GM18870 (cell line): ENCODE measurements around the gene SLFN12L.
"Not testable (repeated sequence)": the region's sequence is repeated elsewhere in the genome, so short reads cannot be mapped to it uniquely, and the experiment has no call there.

Experiments
- ATAC-seq: cut with Tn5 transposase; IDR thresholded peaks from one replicate; pipeline ENCODE4 v1.9.1; 2021; ENCODE audit warnings: moderate library complexity; ENCODE audit not compliant: unreplicated experiment

Gene SLFN12L

DNA sequence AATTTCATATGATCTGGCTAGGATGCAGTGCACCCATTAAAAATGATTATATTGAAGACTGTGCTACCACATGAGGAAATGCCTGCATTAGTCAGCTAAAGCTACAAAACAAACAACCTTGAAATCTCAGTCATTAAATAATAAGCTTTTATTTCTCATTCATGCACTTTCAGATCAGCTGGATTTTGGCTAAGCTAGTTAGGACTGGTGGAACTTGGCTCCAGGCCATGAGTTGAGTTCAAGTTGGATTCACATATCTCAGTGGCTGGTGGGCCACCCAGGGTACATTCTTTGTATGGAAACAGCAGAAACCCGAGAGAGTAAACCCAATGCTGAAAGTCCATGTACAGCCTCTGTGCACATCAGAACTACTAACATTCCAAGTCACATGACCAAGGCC is 6.4 kb upstream of the SLFN12L start:
- no peak for ATAC-seq

DNA sequence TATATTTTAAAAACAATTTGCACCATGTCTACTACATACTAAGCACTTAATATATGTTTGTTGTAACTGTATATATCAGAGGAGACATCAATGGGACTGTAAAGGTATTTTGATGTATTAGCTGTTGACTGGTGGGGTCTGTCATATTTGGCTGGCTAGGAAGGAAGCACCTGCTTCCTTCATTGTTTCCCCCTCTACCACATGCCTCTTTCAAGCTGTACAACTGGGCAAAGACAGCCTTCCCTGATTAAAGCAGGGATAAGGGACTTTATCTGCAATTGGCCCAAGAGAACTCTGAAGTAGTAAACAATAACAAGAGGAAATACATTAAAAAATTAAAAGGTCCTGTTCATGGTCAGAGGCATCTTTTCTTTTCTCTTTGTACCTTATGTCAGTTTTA is 5.5 kb upstream of the SLFN12L start:
- no peak for ATAC-seq

GRCh38 chr17:35541434-35541833 is 4.0 kb upstream of the SLFN12L start:
- ATAC-seq, result no peak

- ATAC-seq, result no peak
These were observed 3.3 kb upstream of the SLFN12L start for GRCh38 chr17:35540589-35541404.

- ATAC-seq, result no peak
These were observed 2.2 kb upstream of the SLFN12L start for GRCh38 chr17:35539659-35540026.

DNA sequence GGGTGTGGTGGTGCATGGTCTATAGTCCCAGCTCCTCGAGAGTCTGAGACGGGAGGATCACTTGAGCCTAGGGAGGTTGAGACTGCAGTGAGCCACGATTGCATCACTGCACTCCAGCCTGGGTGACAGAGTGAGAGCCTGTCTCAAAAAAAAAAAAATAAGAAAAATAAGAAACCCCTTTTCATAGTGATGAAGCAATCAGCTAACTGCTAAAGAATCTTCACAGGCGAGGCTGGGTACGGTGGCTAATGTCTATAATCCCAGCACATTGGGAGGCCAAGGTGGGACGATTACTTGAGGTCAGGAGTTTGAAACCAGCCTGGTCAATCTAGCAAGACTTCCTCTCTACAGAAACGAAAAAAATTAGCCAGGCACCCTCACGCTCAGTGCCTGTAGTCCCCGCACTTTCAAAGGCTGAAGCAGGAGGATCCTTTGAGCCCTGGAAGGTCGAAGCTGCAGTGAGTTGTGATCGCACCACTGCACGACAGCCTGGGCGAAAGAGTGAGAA is 760 bp downstream of the SLFN12L start:
- no peak for ATAC-seq

DNA sequence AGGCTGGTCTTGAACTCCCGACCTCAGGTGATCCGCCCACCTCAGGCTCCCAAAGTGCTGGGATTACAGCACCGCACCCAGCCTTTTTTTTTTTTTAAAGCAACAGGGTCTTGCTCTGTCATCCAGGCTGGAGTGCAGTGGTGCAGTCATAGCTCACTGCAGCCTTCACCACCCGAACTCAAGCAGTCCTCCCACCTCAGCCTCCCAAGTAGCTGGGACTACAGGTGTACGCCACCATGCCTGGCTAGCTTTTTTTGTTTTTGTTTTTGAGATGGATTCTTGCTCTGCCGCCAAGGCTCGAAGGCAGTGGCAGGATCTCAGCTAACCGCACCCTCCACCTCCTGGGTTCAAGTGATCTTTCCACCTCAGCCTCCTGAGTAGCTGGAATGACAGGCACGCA is 2.1 kb downstream of the SLFN12L start:
- not testable (repeated sequence) for ATAC-seq

DNA sequence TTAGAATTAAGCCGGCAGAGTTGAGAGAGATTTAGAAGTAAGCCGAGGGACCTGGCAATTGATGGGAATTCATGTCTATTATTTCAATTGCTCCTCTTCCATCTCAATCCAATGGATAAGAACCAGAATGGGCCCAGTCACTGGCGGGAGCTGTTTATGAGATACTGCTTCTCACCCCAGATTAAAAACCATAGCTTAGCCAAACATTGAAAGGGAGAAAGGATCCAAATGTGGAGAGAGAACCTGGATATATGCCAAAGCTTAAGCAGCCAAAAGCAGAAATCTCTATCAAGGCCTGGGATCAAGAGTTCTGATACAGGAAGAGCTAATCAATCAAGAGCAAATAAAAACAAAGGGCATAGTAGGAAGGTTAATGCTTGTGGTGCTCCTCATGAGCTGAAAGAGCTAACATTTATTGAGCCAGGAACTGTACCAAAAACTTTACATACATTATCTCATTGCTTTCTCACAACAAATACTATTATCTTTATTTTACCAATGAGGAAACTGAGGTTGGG is 2.8 kb downstream of the SLFN12L start:
- ATAC-seq, result no peak

DNA sequence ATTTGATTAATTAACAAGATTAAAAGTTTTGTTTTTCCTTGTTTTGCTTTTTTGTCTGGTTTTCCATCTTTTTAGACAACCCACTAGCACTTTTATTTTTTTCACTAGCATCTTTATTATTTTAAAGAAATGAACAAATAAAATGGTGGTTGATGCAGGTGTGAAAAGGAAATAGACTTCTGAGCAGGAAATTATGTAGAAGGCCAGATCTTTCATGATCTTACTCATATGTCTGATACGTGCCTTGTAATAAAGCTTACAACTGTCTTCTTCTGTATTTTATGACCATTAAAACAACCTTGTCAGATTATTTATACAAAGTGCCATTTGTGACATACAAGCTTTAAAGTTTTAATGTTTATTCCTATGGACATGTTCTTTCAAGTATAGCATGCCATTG is 6.3 kb downstream of the SLFN12L start:
- ATAC-seq, result no peak

DNA sequence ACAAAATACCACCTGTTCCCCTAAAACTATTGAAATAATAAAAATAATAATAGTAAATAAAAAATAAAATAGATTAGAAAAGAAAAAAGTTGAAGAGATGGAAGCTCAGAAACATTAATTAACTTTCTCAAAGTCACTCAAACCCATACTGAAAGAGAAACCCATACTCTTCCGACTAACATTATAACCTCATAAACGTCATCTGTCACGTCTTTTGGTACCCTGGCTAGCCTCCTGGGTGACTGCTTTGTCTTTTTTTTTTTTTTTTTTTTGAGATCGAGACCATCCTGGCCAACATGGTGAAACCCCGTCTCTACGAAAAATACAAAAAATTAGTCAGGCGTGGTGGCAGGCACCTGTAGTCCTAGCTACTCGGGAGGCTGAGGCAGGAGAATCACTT is 7.6 kb downstream of the SLFN12L start:
- ATAC-seq, result no peak

- not testable (repeated sequence) for ATAC-seq
These were observed 8.2 kb downstream of the SLFN12L start for GRCh38 chr17:35529326-35529725.

DNA sequence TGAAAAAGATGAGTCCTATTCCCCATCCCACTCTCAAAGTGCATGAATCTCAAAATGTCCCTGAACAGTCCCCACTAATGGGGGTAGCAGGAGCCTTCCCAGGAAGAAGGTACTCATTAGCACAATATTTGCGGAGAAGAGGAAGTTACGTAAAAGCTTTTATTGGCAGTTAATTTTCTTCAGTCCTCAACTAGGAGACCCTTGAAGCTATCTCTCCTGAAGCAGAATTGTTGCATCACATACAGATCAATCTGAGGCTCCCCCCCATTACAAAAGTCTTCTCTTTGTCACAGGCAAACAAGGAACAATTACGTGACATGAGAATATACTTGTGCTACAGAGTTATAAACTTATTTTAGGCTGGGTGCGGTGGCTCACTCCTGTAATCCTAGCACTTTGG is 14.2 kb downstream of the SLFN12L start:
- ATAC-seq, result no peak

GRCh38 chr17:35521654-35522256 is 15.7 kb downstream of the SLFN12L start:
- not testable (repeated sequence) for ATAC-seq

DNA sequence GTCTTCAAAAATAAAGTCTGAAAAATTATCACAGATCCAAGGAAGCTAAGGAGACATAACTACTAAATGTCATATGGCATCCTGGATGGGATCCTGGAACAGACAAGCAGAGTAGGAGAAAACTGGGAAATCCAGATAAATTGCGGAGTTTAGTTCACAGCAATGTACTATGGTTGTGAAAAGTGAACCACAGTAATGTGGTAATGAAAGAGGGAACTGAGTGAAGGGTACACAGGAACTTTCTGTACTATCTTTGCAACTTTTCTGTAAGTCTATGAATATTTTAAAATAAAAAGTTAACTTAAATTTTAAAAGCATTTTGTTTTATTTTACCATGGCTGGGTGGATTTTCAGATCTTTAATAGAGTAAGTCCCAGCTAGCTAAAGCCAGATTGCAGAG is 16.3 kb downstream of the SLFN12L start:
- ATAC-seq, result no peak

DNA sequence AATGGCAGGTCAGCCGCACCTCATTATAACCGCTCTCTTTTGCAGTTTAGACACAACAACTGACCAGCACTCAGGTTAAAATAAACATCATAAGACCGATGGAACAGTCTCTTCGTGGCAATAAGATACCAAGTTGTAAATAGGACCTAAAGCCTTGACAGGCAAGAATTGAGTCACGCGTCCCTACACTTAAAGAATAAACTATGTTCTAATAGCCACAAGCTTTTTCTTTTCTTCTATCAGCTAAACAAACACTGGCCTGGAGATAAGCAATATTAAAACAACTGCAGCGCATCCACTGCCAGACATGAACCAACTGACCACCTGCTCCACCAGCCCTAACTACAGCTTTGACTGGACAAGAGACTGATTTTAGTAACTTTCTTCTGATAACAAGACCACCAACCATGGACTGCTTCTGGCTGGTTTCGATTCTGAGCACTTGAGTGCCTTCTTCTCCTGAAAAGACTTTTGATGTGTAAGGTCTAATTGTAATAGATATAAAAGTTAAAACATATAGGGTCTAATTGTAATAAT is 17.5 kb downstream of the SLFN12L start:
- ATAC-seq, result no peak

- ATAC-seq, result no peak
These were observed 18.0 kb downstream of the SLFN12L start for GRCh38 chr17:35519439-35519838.

- ATAC-seq, result not testable (repeated sequence)
These were observed 19.0 kb downstream of the SLFN12L start for GRCh38 chr17:35518431-35518830.

GRCh38 chr17:35515027-35515426 is 22.5 kb downstream of the SLFN12L start:
- no peak for ATAC-seq

- no peak for ATAC-seq
These were observed 22.9 kb downstream of the SLFN12L start for GRCh38 chr17:35514564-35514963.

DNA sequence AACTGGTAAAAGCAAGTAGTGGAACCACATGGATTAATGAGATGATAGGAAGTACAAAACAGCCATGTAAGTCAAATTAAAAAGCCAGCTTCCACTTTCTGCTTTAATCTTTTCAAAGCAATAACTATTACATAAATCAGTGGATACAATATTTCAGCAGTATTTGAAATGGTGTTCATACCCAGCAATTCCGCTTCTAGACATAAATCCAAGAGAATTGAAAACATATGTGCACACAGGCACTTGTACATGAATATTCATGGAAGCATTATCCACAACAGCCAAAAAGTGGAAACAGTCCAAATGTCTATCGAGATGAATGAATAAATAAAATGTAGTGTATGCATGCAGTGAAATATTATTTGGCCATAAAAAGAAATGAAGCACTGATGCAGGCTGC is 27.4 kb downstream of the SLFN12L start:
- no peak for ATAC-seq

- ATAC-seq, result not testable (repeated sequence)
These were observed 29.8 kb downstream of the SLFN12L start for GRCh38 chr17:35507714-35508113.

DNA sequence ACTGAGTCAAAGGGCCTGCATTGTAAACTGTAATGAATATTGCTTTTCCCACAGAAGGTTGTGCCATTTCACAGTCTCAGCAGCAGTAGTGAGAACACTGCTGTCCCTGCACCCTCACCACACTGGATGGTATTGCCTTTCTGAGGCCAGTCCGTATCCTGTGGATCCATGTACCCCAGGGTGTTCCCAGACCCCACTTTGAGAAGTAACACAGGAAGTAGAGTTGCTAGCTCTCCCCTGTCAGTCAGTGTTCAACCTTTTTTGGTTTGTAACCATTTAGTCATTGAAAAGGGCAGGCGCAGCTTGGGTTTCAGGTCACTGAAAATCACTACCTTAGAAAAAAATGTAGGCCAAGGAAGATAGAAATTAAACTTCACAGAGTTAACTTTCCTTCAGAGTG is 37.9 kb downstream of the SLFN12L start:
- ATAC-seq, result no peak
